ENCODE data around the gene POLK.
A peak's percentile ranks its signal among the peaks of the same experiment; 100 is the strongest.

Gene POLK

DNA sequence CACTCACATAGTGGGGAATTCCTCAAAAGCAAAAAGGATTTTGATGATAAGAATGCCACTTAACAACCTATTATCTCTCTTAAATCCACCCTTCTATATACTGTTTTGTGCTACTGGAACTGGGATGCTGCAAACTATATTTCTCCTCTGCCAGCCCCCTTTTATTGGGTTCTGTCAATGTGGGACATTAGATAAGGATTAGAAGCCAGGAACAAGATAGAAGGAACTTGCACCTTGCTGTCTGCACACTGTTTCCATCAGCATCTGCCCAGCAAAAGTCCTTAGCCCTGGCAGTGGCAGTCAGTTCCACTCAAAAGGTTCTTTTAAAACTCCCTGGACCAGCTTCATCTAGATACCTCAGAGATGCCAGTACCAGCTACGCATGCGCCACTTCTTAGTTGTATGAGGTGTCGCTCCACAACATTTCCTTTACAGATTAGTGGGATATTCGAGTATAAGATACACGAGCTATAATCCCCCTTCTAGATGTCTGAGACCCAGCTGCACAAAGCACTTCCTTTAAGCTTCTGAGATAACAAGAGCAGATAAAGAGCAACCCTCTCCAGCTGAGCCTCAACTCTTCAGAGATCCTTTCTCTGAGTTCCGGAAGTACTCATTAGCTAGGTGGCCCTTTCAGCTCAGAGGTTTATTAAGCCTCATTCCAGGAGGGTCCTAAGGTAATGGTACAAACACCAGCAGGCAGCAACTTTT, 45.5 kb upstream of the POLK start:
- Histone ChIP-seq H3K36me3 (ENCODE audit: insufficient read depth, low read length) (peaks cover 7% of the 10 kb centered on the region), H3K9me3 (ENCODE audit: insufficient read depth, low read depth, low read length) (peaks cover 22% of the 10 kb centered on the region), H3K4me2 (ENCODE audit: low read depth, low read length, poor library complexity, severe bottlenecking) (peak overlapping the region; percentile 46), H3F3A (ENCODE audit: low read depth) (0 out of 2 replicates have a peak, but pooled peaks cover 9% of the 10 kb centered on the region), H3K4me1 (ENCODE audit: insufficient read depth, low read length, poor library complexity, severe bottlenecking) (peaks cover 42% of the 10 kb centered on the region), H3K4me3 (ENCODE audit: low read length, poor library complexity, severe bottlenecking) (no peak overlapping the region), H3K27me3 (ENCODE audit: insufficient read depth, low read length, poor library complexity, severe bottlenecking) (no peaks in the 10 kb centered on the region), H3K79me2 (ENCODE audit: insufficient read depth, low read length) (peaks cover 88% of the 10 kb centered on the region), H2AFZ (ENCODE audit: low read length) (no peak overlapping the region), H4K20me1 (ENCODE audit: insufficient read depth, low read length, poor library complexity, severe bottlenecking) (peaks cover 22% of the 10 kb centered on the region), H3K9ac (ENCODE audit: low read depth, low read length, poor library complexity, severe bottlenecking) (no peak overlapping the region), H3K9me2 (replicated peaks; ENCODE audit: low read depth, low read length) (no peaks in the 10 kb centered on the region)
- TF ChIP-seq, protein P1, sequence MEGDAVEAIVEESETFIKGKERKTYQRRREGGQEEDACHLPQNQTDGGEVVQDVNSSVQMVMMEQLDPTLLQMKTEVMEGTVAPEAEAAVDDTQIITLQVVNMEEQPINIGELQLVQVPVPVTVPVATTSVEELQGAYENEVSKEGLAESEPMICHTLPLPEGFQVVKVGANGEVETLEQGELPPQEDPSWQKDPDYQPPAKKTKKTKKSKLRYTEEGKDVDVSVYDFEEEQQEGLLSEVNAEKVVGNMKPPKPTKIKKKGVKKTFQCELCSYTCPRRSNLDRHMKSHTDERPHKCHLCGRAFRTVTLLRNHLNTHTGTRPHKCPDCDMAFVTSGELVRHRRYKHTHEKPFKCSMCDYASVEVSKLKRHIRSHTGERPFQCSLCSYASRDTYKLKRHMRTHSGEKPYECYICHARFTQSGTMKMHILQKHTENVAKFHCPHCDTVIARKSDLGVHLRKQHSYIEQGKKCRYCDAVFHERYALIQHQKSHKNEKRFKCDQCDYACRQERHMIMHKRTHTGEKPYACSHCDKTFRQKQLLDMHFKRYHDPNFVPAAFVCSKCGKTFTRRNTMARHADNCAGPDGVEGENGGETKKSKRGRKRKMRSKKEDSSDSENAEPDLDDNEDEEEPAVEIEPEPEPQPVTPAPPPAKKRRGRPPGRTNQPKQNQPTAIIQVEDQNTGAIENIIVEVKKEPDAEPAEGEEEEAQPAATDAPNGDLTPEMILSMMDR (conservative IDR thresholded peaks at IDR 0.05; ENCODE audit: low read length), result no peak
- TF ChIP-seq EZH2phosphoT487 (IDR thresholded peaks at IDR 0.05; ENCODE audit: borderline replicate concordance), result no peak

- Histone ChIP-seq H3K4me1 (ENCODE audit: insufficient read depth, low read length, poor library complexity, severe bottlenecking) (peaks cover 32% of the 10 kb centered on the region), H3K27me3 (ENCODE audit: insufficient read depth, low read length, poor library complexity, severe bottlenecking) (no peaks in the 10 kb centered on the region), H3K4me2 (ENCODE audit: low read depth, low read length, poor library complexity, severe bottlenecking) (no peak overlapping the region), H4K20me1 (ENCODE audit: insufficient read depth, low read length, poor library complexity, severe bottlenecking) (peaks cover 16% of the 10 kb centered on the region), H3F3A (ENCODE audit: low read depth) (0 out of 2 replicates have a peak, but pooled peaks cover 9% of the 10 kb centered on the region), H3K9ac (ENCODE audit: low read depth, low read length, poor library complexity, severe bottlenecking) (no peak overlapping the region), H2AFZ (ENCODE audit: low read length) (no peak overlapping the region), H3K9me3 (ENCODE audit: insufficient read depth, low read depth, low read length) (peaks cover 22% of the 10 kb centered on the region), H3K9me2 (replicated peaks; ENCODE audit: low read depth, low read length) (no peaks in the 10 kb centered on the region), H3K36me3 (ENCODE audit: insufficient read depth, low read length) (peaks cover 8% of the 10 kb centered on the region), H3K79me2 (ENCODE audit: insufficient read depth, low read length) (peaks cover 88% of the 10 kb centered on the region), H3K4me3 (ENCODE audit: low read length, poor library complexity, severe bottlenecking) (no peak overlapping the region)
- TF ChIP-seq, protein P1 (conservative IDR thresholded peaks at IDR 0.05; ENCODE audit: low read length), result no peak
- no peak for TF ChIP-seq EZH2phosphoT487 (IDR thresholded peaks at IDR 0.05; ENCODE audit: borderline replicate concordance)
These were observed 43.1 kb upstream of the POLK start for GRCh38 chr5:75468593-75468992.

DNA sequence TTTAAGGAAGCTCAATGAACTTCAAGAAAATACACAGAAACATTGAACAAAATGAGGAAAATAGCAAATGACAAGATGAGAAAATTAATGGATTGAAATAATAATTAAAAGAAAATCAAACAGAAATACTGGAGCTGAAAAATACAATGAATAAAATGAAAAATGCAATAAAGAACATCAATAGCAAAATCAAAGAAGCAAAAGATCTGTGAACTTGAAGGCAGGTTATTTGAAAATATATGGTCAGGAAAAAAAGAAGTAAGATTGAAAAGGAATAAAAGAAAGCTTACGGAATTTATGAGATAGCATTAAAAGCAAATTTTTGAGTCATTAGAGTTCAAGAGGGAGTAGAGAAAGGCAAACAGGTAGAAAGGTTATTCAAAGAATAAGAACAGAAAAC, 42.7 kb upstream of the POLK start:
- Histone ChIP-seq H3K27me3 (ENCODE audit: insufficient read depth, low read length, poor library complexity, severe bottlenecking) (no peaks in the 10 kb centered on the region), H3K79me2 (ENCODE audit: insufficient read depth, low read length) (peaks cover 84% of the 10 kb centered on the region), H2AFZ (ENCODE audit: low read length) (no peak overlapping the region), H3K36me3 (ENCODE audit: insufficient read depth, low read length) (peaks cover 8% of the 10 kb centered on the region), H4K20me1 (ENCODE audit: insufficient read depth, low read length, poor library complexity, severe bottlenecking) (peaks cover 13% of the 10 kb centered on the region), H3K9me2 (replicated peaks; ENCODE audit: low read depth, low read length) (no peaks in the 10 kb centered on the region), H3K4me2 (ENCODE audit: low read depth, low read length, poor library complexity, severe bottlenecking) (no peak overlapping the region), H3F3A (ENCODE audit: low read depth) (0 out of 2 replicates have a peak, but pooled peaks cover 9% of the 10 kb centered on the region), H3K4me3 (ENCODE audit: low read length, poor library complexity, severe bottlenecking) (no peak overlapping the region), H3K4me1 (ENCODE audit: insufficient read depth, low read length, poor library complexity, severe bottlenecking) (peaks cover 27% of the 10 kb centered on the region), H3K9ac (ENCODE audit: low read depth, low read length, poor library complexity, severe bottlenecking) (no peak overlapping the region), H3K9me3 (ENCODE audit: insufficient read depth, low read depth, low read length) (peaks cover 22% of the 10 kb centered on the region)
- TF ChIP-seq, protein P1 (conservative IDR thresholded peaks at IDR 0.05; ENCODE audit: low read length), result no peak
- TF ChIP-seq EZH2phosphoT487 (IDR thresholded peaks at IDR 0.05; ENCODE audit: borderline replicate concordance), result no peak
